Type B pancreatic cell (in vitro differentiated cells): ENCODE data around the gene LRTM2. TPM values are rescaled to one million over a fixed set of nuclear protein-coding genes. Genes with fewer than 3 reads are reported as not detected.

Experiments used
- DNase-seq: peaks from one replicate; pipeline ENCODE4 v3.0.0; 2021; ENCODE audit warnings: mixed read lengths; ENCODE audit not compliant: unreplicated experiment; ENCODE audit errors: extremely low spot score
- H3K27ac Mint-ChIP-seq: 2 replicates; pipeline ENCODE4 v1.8.0; 2021; ENCODE audit warnings: mild to moderate bottlenecking, mixed read lengths
- H3K27me3 Mint-ChIP-seq: 2 replicates; pipeline ENCODE4 v1.8.0; 2021; ENCODE audit warnings: mixed read lengths
- H3K36me3 Mint-ChIP-seq: 2 replicates; pipeline ENCODE4 v1.8.0; 2021; ENCODE audit warnings: mixed read lengths
- H3K4me1 Mint-ChIP-seq: one replicate; pipeline ENCODE4 v1.8.0; 2021; ENCODE audit warnings: mixed read lengths; ENCODE audit not compliant: unreplicated experiment
- H3K4me3 Mint-ChIP-seq: 2 replicates; pipeline ENCODE4 v1.8.0; 2021; ENCODE audit warnings: mild to moderate bottlenecking, mixed read lengths
- H3K9me3 Mint-ChIP-seq: 2 replicates; pipeline ENCODE4 v1.8.0; 2021; ENCODE audit warnings: mixed read lengths
- CTCF ChIP-seq: fragments of 200-600 bp; sonication (generic); conservative IDR thresholded peaks from 2 replicates; pipeline ENCODE4 v1.5.0; 2021; ENCODE audit warnings: antibody characterized with exemption, mild to moderate bottlenecking
- total RNA-seq: library from RNA; stranded (reverse); gene quantifications from 2 replicates; pipeline ENCODE4 v1.2.1, GENCODE V29; 2021; ENCODE audit warnings: low replicate concordance

LRTM2 gene
- total RNA-seq, 1 donor from 2014 or later: 0.12 TPM

DNA sequence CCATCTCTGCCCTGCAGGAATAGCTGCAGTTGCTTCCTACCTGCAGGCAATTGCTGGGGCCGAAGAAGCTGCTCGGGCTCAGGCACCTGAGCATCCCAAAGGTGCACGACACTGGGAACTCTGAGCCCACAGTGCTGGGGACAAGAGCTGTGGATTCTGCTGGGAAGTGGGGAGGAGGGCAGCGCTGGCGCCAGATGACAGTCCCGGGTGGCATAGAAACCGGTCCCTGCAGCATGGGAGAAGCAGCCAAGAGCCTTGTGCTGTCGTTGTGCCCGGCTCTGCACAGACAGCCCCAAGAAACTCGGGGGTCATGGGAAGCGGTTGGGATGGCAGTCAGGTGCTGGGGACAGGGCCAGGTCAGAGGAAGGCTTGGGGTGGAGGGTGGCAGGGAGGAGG, 529 bp downstream of the LRTM2 start:
- no peaks in the 10 kb centered on the region for H3K9me3 Mint-ChIP-seq
- no peaks in the 10 kb centered on the region for H3K4me1 Mint-ChIP-seq
- no peaks in the 10 kb centered on the region for H3K36me3 Mint-ChIP-seq
- peaks cover 81% of the 10 kb centered on the region for H3K27me3 Mint-ChIP-seq
- no peak for TF ChIP-seq CTCF
- no peak for DNase-seq
- no peak overlapping the region for H3K27ac Mint-ChIP-seq
- H3K4me3 Mint-ChIP-seq: no peak overlapping the region

DNA sequence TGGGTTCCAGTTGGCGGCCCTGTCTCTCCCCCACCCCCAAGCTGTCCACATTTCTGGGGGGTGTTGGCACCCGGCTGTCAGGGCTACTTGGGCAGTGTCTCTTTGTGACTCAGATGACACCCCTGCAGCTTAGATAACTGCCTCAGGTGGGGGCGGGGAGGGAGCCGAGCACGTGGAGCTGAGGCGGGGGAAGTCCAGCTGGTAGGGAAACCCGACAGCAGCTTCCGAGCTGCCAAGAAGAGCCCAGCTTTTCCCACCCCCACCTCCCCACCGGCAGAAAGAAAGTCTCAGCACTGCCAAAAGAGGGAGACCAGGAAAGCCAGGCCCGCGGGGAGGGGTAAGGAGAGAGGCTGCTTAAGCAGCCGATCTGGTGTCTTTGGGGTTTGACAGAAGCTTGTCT, 1.4 kb downstream of the LRTM2 start:
- Mint-ChIP-seq H3K27ac (no peak overlapping the region), H3K4me3 (no peak overlapping the region), H3K27me3 (peaks cover 77% of the 10 kb centered on the region), H3K4me1 (no peaks in the 10 kb centered on the region), H3K9me3 (no peaks in the 10 kb centered on the region), H3K36me3 (no peaks in the 10 kb centered on the region)
- no peak for DNase-seq
- no peak for TF ChIP-seq CTCF

DNA sequence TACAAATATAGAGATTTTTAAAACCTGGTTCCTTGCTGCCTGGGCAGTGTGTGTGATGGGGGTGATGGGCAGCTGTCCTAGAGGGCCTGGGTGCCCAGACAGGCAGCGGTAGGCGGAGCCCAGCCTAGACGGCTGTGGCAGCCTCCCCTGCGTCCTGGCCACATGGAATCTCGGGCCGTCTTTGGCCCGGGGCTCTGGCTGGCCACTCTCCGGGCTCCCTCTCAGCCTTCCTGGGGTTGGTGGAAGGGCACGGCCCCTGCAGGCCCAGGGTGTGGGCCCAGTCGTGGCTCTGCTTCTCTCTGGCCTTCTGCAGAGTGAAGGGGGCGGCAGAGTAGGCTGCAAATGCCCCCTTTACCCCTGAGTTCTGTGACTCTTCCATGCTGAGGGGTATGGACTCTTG, 2.3 kb downstream of the LRTM2 start:
- Mint-ChIP-seq H3K27ac (no peak overlapping the region), H3K27me3 (peaks cover 72% of the 10 kb centered on the region), H3K4me1 (no peaks in the 10 kb centered on the region), H3K36me3 (no peaks in the 10 kb centered on the region), H3K4me3 (no peak overlapping the region), H3K9me3 (no peaks in the 10 kb centered on the region)
- no peak for TF ChIP-seq CTCF
- no peak for DNase-seq

DNA sequence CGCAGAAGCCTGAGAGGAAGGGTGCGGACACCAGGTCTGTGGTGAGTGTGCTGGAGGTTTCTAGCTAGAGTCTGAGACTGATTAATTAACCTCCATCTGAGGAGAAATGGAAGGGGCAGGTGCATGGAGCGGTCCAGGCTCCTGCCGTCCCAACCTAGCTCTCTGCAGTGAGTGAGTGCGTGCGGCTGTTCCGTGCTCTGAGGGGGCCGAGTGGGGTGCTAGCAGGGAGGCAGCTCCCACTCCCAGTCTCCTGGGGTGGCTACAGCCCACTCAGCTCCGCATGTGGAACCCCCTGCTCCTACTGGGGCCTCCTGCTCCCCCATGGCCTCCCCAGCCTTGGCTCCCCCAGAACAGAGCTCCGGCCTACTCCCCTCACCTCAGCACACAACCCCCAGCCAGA, 2.9 kb downstream of the LRTM2 start:
- Mint-ChIP-seq H3K27me3 (peaks cover 72% of the 10 kb centered on the region), H3K36me3 (no peaks in the 10 kb centered on the region), H3K27ac (no peak overlapping the region), H3K4me1 (no peaks in the 10 kb centered on the region), H3K4me3 (no peak overlapping the region), H3K9me3 (no peaks in the 10 kb centered on the region)
- no peak for TF ChIP-seq CTCF
- no peak for DNase-seq

GRCh38 chr12:1825382-1826102, 5.2 kb downstream of the LRTM2 start:
- H3K36me3 Mint-ChIP-seq: no peaks in the 10 kb centered on the region
- TF ChIP-seq CTCF: no peak
- H3K27me3 Mint-ChIP-seq: peaks cover 74% of the 10 kb centered on the region
- H3K4me3 Mint-ChIP-seq: no peak overlapping the region
- no peak for DNase-seq
- no peak overlapping the region for H3K27ac Mint-ChIP-seq
- H3K4me1 Mint-ChIP-seq: no peaks in the 10 kb centered on the region
- no peaks in the 10 kb centered on the region for H3K9me3 Mint-ChIP-seq

DNA sequence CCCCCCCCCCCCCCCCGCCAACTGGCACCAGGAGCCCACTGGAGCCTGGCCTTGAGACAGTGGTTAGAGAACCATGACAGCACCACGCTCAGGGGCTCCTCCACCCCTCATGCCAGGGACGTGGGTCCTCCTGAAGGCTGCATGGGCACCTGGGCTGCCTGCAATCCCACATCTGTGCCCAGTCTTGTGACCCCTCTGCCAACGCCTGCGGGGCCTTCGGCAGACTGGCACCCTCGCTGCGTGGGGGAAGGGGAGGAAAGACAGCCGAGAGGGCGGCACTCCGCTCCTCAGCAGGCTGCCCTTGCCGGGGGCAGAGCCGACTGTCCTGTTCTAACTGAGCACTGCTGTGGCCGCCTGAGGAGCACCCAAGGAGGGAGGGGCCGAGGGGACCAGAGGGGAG, 6.0 kb downstream of the LRTM2 start:
- Mint-ChIP-seq H3K4me3 (no peak overlapping the region), H3K27me3 (peaks cover 73% of the 10 kb centered on the region)

More for the DNA sequence above, 6.0 kb downstream of the LRTM2 start:
- no peak for DNase-seq
- H3K4me1 Mint-ChIP-seq: peaks cover 4% of the 10 kb centered on the region
- H3K9me3 Mint-ChIP-seq: no peaks in the 10 kb centered on the region
- no peak overlapping the region for H3K27ac Mint-ChIP-seq
- TF ChIP-seq CTCF: no peak
- H3K36me3 Mint-ChIP-seq: no peaks in the 10 kb centered on the region
